PC-3 (cell line): Measurements from ENCODE around the gene SRGAP3. TPM values are rescaled to one million over a fixed set of nuclear protein-coding genes. Genes with fewer than 3 reads are reported as not detected.

Source experiments
- ATAC-seq: fragments of 200-7000 bp; cut with Tn5 transposase; 2 replicates; pipeline ENCODE4 v1.9.1; 2020; ENCODE audit warnings: mild to moderate bottlenecking, moderate library complexity
- BruUV-seq: library from RNA; stranded (reverse); fragments of 400-500 nt; replicated peaks from 2 replicates; lab custom pipeline; 2021; lab: Mats Ljungman, UMichigan
- CTCF ChIA-PET: fragments of 300-600 bp; sonication (Branson Sonifier 250); formaldehyde crosslinking; loops from one replicate; lab custom pipeline; 2022; ENCODE audit warnings: antibody characterized with exemption; lab: Charles Lee
- POLR2A ChIA-PET: fragments of 300-600 bp; sonication (Branson Sonifier 250); formaldehyde crosslinking; loops from one replicate; lab custom pipeline; 2022; ENCODE audit warnings: antibody characterized with exemption; ENCODE audit not compliant: unreplicated experiment; lab: Charles Lee
- DNase-seq: peaks from one replicate; pipeline ENCODE4 v3.0.0-alpha.2; 2015
- H2AFZ ChIP-seq: fragments of 300-600 bp; sonication (generic); 2 replicates; pipeline ENCODE4 v1.6.0; 2016; ENCODE audit warnings: antibody characterized with exemption, low read length
- H3F3A ChIP-seq: fragments of 300-600 bp; sonication (generic); one replicate; pipeline ENCODE4 v1.6.0; 2017; ENCODE audit warnings: antibody characterized with exemption, low read length, control low read depth, mild to moderate bottlenecking; ENCODE audit not compliant: unreplicated experiment
- H3K27ac ChIP-seq: fragments of 300-600 bp; sonication (generic); 2 replicates; pipeline ENCODE4 v1.5.1; 2016; ENCODE audit warnings: mild to moderate bottlenecking, low read length
- H3K27me3 ChIP-seq: fragments of 300-600 bp; sonication (generic); 2 replicates; pipeline ENCODE4 v1.6.1; 2016; ENCODE audit warnings: low read length, mixed read lengths
- H3K36me3 ChIP-seq: fragments of 300-600 bp; sonication (generic); 2 replicates; pipeline ENCODE4 v1.6.1; 2016; ENCODE audit warnings: low read depth, mixed run types, low read length, mixed read lengths
- H3K4me1 ChIP-seq: fragments of 300-600 bp; sonication (generic); 2 replicates; pipeline ENCODE4 v1.5.1; 2016; ENCODE audit warnings: low read length; ENCODE audit not compliant: insufficient read depth
- H3K4me2 ChIP-seq: fragments of 300-600 bp; sonication (generic); 2 replicates; pipeline ENCODE4 v1.6.0; 2016; ENCODE audit warnings: low read length
- H3K4me3 ChIP-seq: fragments of 300-600 bp; sonication (generic); 2 replicates; pipeline ENCODE4 v1.5.1; 2016; ENCODE audit warnings: mild to moderate bottlenecking, low read length, mixed read lengths
- H3K79me2 ChIP-seq: fragments of 300-600 bp; sonication (generic); 2 replicates; pipeline ENCODE4 v1.6.1; 2017; ENCODE audit warnings: low read length, mixed read lengths
- H3K9ac ChIP-seq: fragments of 300-600 bp; sonication (generic); 2 replicates; pipeline ENCODE4 v1.6.0; 2016; ENCODE audit warnings: mild to moderate bottlenecking, low read length
- H3K9me2 ChIP-seq: fragments of 300-600 bp; sonication (generic); replicated peaks from 2 replicates; pipeline ENCODE4 v1.6.1; 2016; ENCODE audit warnings: mixed run types, low read length, mixed read lengths
- H3K9me3 ChIP-seq: fragments of 300-600 bp; sonication (generic); 2 replicates; pipeline ENCODE4 v1.6.1; 2016; ENCODE audit warnings: low read length, mixed read lengths
- H4K20me1 ChIP-seq: fragments of 300-600 bp; sonication (generic); 2 replicates; pipeline ENCODE4 v1.6.1; 2016; ENCODE audit warnings: low read length, mixed read lengths
- CTCF ChIP-seq: fragments of 300-600 bp; sonication (generic); conservative IDR thresholded peaks from 2 replicates; pipeline ENCODE4 v1.5.1; 2017; ENCODE audit warnings: antibody characterized with exemption, low read depth, mild to moderate bottlenecking, low read length
- EZH2 ChIP-seq: fragments of 300-600 bp; sonication (generic); IDR thresholded peaks from one replicate; pipeline ENCODE4 v1.6.1; 2017; ENCODE audit warnings: antibody characterized with exemption, mild to moderate bottlenecking, low read length; ENCODE audit not compliant: unreplicated experiment
- EZH2phosphoT487 ChIP-seq: fragments of 300-600 bp; sonication (generic); IDR thresholded peaks from 2 replicates; pipeline ENCODE4 v1.6.1; 2018; ENCODE audit warnings: mild to moderate bottlenecking, antibody characterized with exemption, low read length, borderline replicate concordance
- intact Hi-C: fragments of 100-400 bp; cut with micrococcal nuclease; formaldehyde crosslinking; loops from 2 replicates; pipeline ENCODE4 v1.9.0; 2023
- total RNA-seq: library from RNA; depleted of rRNA; stranded (reverse); fragments of >200 nt; gene quantifications from 2 replicates; pipeline ENCODE4 v1.2.3, GENCODE V29; 2014

SRGAP3 gene
- total RNA-seq, 1 experiment from 2014 or later = 7.5 TPM

GRCh38 chr3:9153904-9154619, 95.4 kb downstream of the SRGAP3 start:
- no peaks in the 10 kb centered on the region for H3K36me3 ChIP-seq
- peaks cover 9% of the 10 kb centered on the region; the same call in 1 of the 2 replicates for H3K4me1 ChIP-seq

GRCh38 chr3:9151240-9151639, 98.2 kb downstream of the SRGAP3 start:
- Histone ChIP-seq H3K27me3 (no peaks in the 10 kb centered on the region), H3K27ac (no peak overlapping the region), H3K79me2 (no peaks in the 10 kb centered on the region), H4K20me1 (no peaks in the 10 kb centered on the region), H2AFZ (no peak overlapping the region), H3K36me3 (no peaks in the 10 kb centered on the region), H3K9me3 (no peaks in the 10 kb centered on the region), H3K9me2 (no peaks in the 10 kb centered on the region), H3K4me1 (peaks cover 9% of the 10 kb centered on the region; the same call in 1 of the 2 replicates), H3K4me3 (no peak overlapping the region), H3K9ac (no peak overlapping the region), H3K4me2 (no peak overlapping the region), H3F3A (no peaks in the 10 kb centered on the region)
- POLR2A ChIA-PET = no interaction called here
- DNase-seq = peak; percentile 38
- CTCF ChIA-PET = no interaction called here
- BruUV-seq = no TSS peak
- TF ChIP-seq CTCF = no peak
- TF ChIP-seq EZH2phosphoT487 = no peak
- no peak for TF ChIP-seq EZH2
- intact Hi-C loops = no loop called here
- peak; percentile 43 for ATAC-seq

More at GRCh38 chr3:9153904-9154619, 95.4 kb downstream of the SRGAP3 start:
- Histone ChIP-seq H3F3A (no peaks in the 10 kb centered on the region), H3K4me2 (no peak overlapping the region), H3K27me3 (no peaks in the 10 kb centered on the region), H4K20me1 (no peaks in the 10 kb centered on the region), H2AFZ (no peak overlapping the region), H3K79me2 (no peaks in the 10 kb centered on the region), H3K9me2 (no peaks in the 10 kb centered on the region), H3K4me3 (no peak overlapping the region), H3K9me3 (no peaks in the 10 kb centered on the region), H3K9ac (no peak overlapping the region), H3K27ac (no peak overlapping the region)
- intact Hi-C loops = no loop called here
- TF ChIP-seq CTCF (no peak), EZH2 (no peak), EZH2phosphoT487 (no peak)
- POLR2A ChIA-PET = no interaction called here
- BruUV-seq = no TSS peak
- ATAC-seq (no peak), DNase-seq (no peak)
- CTCF ChIA-PET = no interaction called here

- H2AFZ ChIP-seq = no peak overlapping the region
- CTCF ChIA-PET = interaction anchor here (0.7 kb wide), 1 partner anchor 565 kb away, joined by 3 read pairs; no protein-coding TSS in a partner anchor
- H3K4me2 ChIP-seq = no peak overlapping the region
- no peaks in the 10 kb centered on the region for H3K9me2 ChIP-seq
- H3K36me3 ChIP-seq = no peaks in the 10 kb centered on the region
- peaks cover 9% of the 10 kb centered on the region; the same call in 1 of the 2 replicates for H3K4me1 ChIP-seq
- ATAC-seq (no peak), DNase-seq (no peak)
- no TSS peak for BruUV-seq
- no peaks in the 10 kb centered on the region for H3K79me2 ChIP-seq
- H3K4me3 ChIP-seq = no peak overlapping the region
- POLR2A ChIA-PET = no interaction called here
- H3K9me3 ChIP-seq = no peaks in the 10 kb centered on the region
- no peak overlapping the region for H3K9ac ChIP-seq
- H3K27me3 ChIP-seq = no peaks in the 10 kb centered on the region
- H3F3A ChIP-seq = no peaks in the 10 kb centered on the region
- H4K20me1 ChIP-seq = no peaks in the 10 kb centered on the region
- H3K27ac ChIP-seq = no peak overlapping the region
- TF ChIP-seq CTCF (no peak), EZH2 (no peak), EZH2phosphoT487 (no peak)
- intact Hi-C loops = no loop called here
Observed at GRCh38 chr3:9149566-9149965, 99.9 kb downstream of the SRGAP3 start.
